ENCODE data around the gene SNRPA.

DNA sequence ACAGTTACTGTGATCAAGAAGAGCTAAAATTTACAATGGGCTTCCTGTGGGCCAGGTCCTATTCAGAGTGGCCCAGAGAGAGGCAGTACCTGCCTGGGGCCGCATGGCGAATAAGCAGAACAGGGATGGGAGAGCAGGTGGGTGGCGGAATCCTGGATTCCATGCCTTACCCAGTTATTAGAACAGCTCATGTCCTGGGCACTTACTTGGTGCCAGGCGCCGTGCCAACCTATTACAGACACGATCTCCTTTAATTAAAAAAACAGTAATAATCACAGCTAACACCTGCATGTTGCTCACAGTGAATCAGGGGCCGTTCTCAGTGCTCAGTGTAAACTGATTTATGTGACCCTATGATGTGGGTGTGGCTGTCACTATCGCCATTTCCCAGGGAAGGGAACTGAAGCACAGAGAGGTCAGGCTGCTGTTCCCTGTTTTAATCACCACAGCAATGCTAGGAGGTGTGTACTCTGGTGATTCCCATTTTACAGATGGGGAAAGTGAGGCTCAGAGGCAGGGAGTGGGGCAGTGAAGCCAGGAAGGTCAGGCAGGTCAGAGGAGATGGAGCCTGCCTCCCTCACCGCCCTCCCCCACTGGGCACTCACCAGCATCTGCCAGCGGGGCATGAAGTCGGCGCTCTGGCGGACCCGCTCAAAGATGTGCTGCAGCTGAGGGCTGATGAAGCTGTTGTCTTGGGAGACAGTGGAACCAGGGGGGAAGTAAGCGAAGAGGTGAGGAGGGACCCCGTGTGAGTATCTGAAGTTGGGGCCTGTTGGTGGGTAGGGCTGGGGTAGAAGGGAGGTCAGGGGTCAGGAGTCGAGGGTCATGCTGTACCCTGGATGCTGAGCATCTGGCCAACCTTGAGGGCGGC lies 46.3 kb upstream of the SNRPA start:
- TF ChIP-seq TCF12 (IDR thresholded peaks at IDR 0.05) (no peak), TCF12 (CRISPR knock-in tag; IDR thresholded peaks at IDR 0.05) (no peak), ZNF280B (CRISPR knock-in tag; IDR thresholded peaks at IDR 0.05; ENCODE audit: borderline replicate concordance) (no peak)

Measured in HepG2 (cell line).